ENCODE data around the gene CEP112. TPM values are rescaled to one million over a fixed set of nuclear protein-coding genes. Genes with fewer than 3 reads are reported as not detected.

CEP112 gene
- total and polyA plus RNA-seq, 10 of the 15 experiments (the other 5 are each of a cell fraction or from before 2014, with no cell fraction given) = 0.11 to 3.8 (median 0.32) TPM; not detected in 1

GRCh38 chr17:65662196-65662595 is 529.7 kb downstream of the CEP112 start:
- DNase-seq (ENCODE audit: low read depth, low spot score) = no peak
- no peak overlapping the region for H2AFZ ChIP-seq (ENCODE audit: control insufficient read depth, low read depth, low read length)
- no TSS peak for BruUV-seq (replicated peaks)
- no peak overlapping the region for H3K27ac ChIP-seq (ENCODE audit: control insufficient read depth, insufficient read depth)
- no peaks in the 10 kb centered on the region for H3K4me1 ChIP-seq (ENCODE audit: control insufficient read depth, insufficient read depth, low read length)
- FAIRE-seq = no peak
- no peaks in the 10 kb centered on the region for H4K20me1 ChIP-seq (ENCODE audit: control insufficient read depth, insufficient read depth)
- no peak for TF ChIP-seq BACH1 (IDR thresholded peaks at IDR 0.05; ENCODE audit: borderline replicate concordance)
- no peak for TF ChIP-seq HDGF (IDR thresholded peaks at IDR 0.05)
- TF ChIP-seq NFYB (IDR thresholded peaks at IDR 0.05; ENCODE audit: insufficient read depth, low read depth, low read length) = no peak
- no peak for TF ChIP-seq SIN3A (IDR thresholded peaks at IDR 0.05; ENCODE audit: low read depth, low read length)
- TF ChIP-seq RUNX3 (IDR thresholded peaks at IDR 0.05; ENCODE audit: low read length) = no peak
- TF ChIP-seq, protein P1, sequence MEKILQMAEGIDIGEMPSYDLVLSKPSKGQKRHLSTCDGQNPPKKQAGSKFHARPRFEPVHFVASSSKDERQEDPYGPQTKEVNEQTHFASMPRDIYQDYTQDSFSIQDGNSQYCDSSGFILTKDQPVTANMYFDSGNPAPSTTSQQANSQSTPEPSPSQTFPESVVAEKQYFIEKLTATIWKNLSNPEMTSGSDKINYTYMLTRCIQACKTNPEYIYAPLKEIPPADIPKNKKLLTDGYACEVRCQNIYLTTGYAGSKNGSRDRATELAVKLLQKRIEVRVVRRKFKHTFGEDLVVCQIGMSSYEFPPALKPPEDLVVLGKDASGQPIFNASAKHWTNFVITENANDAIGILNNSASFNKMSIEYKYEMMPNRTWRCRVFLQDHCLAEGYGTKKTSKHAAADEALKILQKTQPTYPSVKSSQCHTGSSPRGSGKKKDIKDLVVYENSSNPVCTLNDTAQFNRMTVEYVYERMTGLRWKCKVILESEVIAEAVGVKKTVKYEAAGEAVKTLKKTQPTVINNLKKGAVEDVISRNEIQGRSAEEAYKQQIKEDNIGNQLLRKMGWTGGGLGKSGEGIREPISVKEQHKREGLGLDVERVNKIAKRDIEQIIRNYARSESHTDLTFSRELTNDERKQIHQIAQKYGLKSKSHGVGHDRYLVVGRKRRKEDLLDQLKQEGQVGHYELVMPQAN (conservative IDR thresholded peaks at IDR 0.05) = no peak
- no peak for TF ChIP-seq MYB (IDR thresholded peaks at IDR 0.05; ENCODE audit: borderline replicate concordance, low read depth, low read length)
- no peak for TF ChIP-seq SUPT20H (IDR thresholded peaks at IDR 0.05; ENCODE audit: borderline replicate concordance, control insufficient read depth, low read depth, low read length)
- no peak for TF ChIP-seq POLR2AphosphoS5 (IDR thresholded peaks at IDR 0.05; ENCODE audit: low read length)
- TF ChIP-seq RFX5 (IDR thresholded peaks at IDR 0.05; ENCODE audit: low read depth, low read length) = no peak
- TF ChIP-seq SIX5 (IDR thresholded peaks at IDR 0.05; ENCODE audit: low read depth, low read length, severe bottlenecking) = no peak
- no peak for TF ChIP-seq KDM1A (IDR thresholded peaks at IDR 0.05; ENCODE audit: borderline replicate concordance)
- TF ChIP-seq MXI1 (IDR thresholded peaks at IDR 0.05; ENCODE audit: low read depth, low read length) = no peak
- TF ChIP-seq, protein P2, sequence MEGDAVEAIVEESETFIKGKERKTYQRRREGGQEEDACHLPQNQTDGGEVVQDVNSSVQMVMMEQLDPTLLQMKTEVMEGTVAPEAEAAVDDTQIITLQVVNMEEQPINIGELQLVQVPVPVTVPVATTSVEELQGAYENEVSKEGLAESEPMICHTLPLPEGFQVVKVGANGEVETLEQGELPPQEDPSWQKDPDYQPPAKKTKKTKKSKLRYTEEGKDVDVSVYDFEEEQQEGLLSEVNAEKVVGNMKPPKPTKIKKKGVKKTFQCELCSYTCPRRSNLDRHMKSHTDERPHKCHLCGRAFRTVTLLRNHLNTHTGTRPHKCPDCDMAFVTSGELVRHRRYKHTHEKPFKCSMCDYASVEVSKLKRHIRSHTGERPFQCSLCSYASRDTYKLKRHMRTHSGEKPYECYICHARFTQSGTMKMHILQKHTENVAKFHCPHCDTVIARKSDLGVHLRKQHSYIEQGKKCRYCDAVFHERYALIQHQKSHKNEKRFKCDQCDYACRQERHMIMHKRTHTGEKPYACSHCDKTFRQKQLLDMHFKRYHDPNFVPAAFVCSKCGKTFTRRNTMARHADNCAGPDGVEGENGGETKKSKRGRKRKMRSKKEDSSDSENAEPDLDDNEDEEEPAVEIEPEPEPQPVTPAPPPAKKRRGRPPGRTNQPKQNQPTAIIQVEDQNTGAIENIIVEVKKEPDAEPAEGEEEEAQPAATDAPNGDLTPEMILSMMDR (IDR thresholded peaks at IDR 0.05 in 2 of 3, conservative IDR thresholded peaks at IDR 0.05 in 1 of 3; ENCODE audit: control insufficient read depth in 2 of 3, extremely low read depth in 1 of 3, insufficient read depth in 1 of 3, low read depth in 3 of 3, low read length in 3 of 3) = no peak
- WGBS (ENCODE audit: insufficient coverage, insufficient replicate concordance, low lambda C conversion rate, missing lambda C conversion rate) = 0% methylated on average over 1 of the region's 1 CpG
- no peaks in the 10 kb centered on the region for H3K27me3 ChIP-seq (replicated peaks in 1 of 2; ENCODE audit: control insufficient read depth in 2 of 2, insufficient read depth in 2 of 2, low read length in 1 of 2)
- no peak overlapping the region for H3K4me3 ChIP-seq
- H3K9me3 ChIP-seq (replicated peaks; ENCODE audit: control insufficient read depth, insufficient read depth, low read length) = no peaks in the 10 kb centered on the region
- no peak overlapping the region for H3K4me2 ChIP-seq (ENCODE audit: control insufficient read depth, insufficient read depth)
- no peak overlapping the region for H3K9ac ChIP-seq (ENCODE audit: control insufficient read depth, insufficient read depth, low read length)
- H3K36me3 ChIP-seq (ENCODE audit: control insufficient read depth in 2 of 2, insufficient read depth in 2 of 2, low read length in 1 of 2) = no peaks in the 10 kb centered on the region
- CTCF ChIA-PET = no interaction called here
- intact Hi-C loops (cut with micrococcal nuclease; ENCODE audit: unreplicated experiment) (no loop called here), in situ Hi-C loops (cut with MboI) (no loop called here)
- H3K79me2 ChIP-seq (ENCODE audit: control insufficient read depth, insufficient read depth, low read length) = no peaks in the 10 kb centered on the region
- SMC1A ChIA-PET (ENCODE audit: uncharacterized antibody, unreplicated experiment) = no interaction called here
- RAD21 ChIA-PET (ENCODE audit: unreplicated experiment) = no interaction called here
- ATAC-seq = no peak
- POLR2A ChIA-PET = no interaction called here

All from GM12878 (cell line).